ENCODE data around the gene SETD1B. TPM values are rescaled to one million over a fixed set of nuclear protein-coding genes. Genes with fewer than 3 reads are reported as not detected.

SETD1B gene
- total RNA-seq, 1 donor from 2014 or later, result 22.7 TPM

GRCh38 chr12:121799156-121799841, 4.5 kb upstream of the SETD1B start:
- Histone ChIP-seq H3K4me3 (peak overlapping the region; percentile 94 to 98), H3K27ac (peak overlapping the region; percentile 100), H3K9me3 (no peaks in the 10 kb centered on the region), H3K4me1 (peaks cover 22 to 39% of the 10 kb centered on the region in 2 donors), H3K36me3 (peaks cover 5 to 7% of the 10 kb centered on the region in 2 donors), H3K27me3 (no peaks in the 10 kb centered on the region)
- DNase-seq (ENCODE audit: low spot score in 2 of 2), result peak; percentile 56 to 88
- no peak for TF ChIP-seq CTCF (IDR thresholded peaks at IDR 0.05)
- intact Hi-C loops (cut with DNase I), result loop anchor here (5.0 to 10.0 kb wide), 2 partner anchors 262 to 426 kb away; partner anchors contain the start of gene DIABLO

- intact Hi-C loops (cut with DNase I), result loop anchor here (5.0 to 10.0 kb wide), 4 partner anchors 173 to 425 kb away; partner anchors contain the start of genes BCL7A, DIABLO and ORAI1
- no peak for TF ChIP-seq CTCF (IDR thresholded peaks at IDR 0.05)
- H3K4me1 ChIP-seq, result peaks cover 22 to 33% of the 10 kb centered on the region in 2 donors
- peaks cover 5 to 7% of the 10 kb centered on the region in 2 donors for H3K36me3 ChIP-seq
- H3K4me3 ChIP-seq, result peak overlapping the region; percentile 94 to 98
- peak; percentile 69 to 94 for DNase-seq (ENCODE audit: low spot score in 2 of 2)
- H3K9me3 ChIP-seq, result no peaks in the 10 kb centered on the region
- peak overlapping the region; percentile 100 for H3K27ac ChIP-seq
- no peaks in the 10 kb centered on the region for H3K27me3 ChIP-seq
These were observed 3.7 kb upstream of the SETD1B start for GRCh38 chr12:121799842-121800693.

- intact Hi-C loops (cut with DNase I), result loop anchor here (5.0 kb wide), 2 partner anchors 174 to 221 kb away; partner anchors contain the start of genes BCL7A and ORAI1
- no peak for TF ChIP-seq CTCF (IDR thresholded peaks at IDR 0.05)
- DNase-seq (ENCODE audit: low spot score in 2 of 2), result peak in 1 of 2 donors; percentile 88
- H3K27ac ChIP-seq, result peak overlapping the region; percentile 100
- no peaks in the 10 kb centered on the region for H3K9me3 ChIP-seq
- no peaks in the 10 kb centered on the region for H3K27me3 ChIP-seq
- H3K4me3 ChIP-seq, result peak overlapping the region; percentile 94 to 98
- peaks cover under 1 to 2% of the 10 kb centered on the region in 2 donors for H3K36me3 ChIP-seq
- H3K4me1 ChIP-seq, result peaks cover 14 to 28% of the 10 kb centered on the region in 2 donors
These were observed 2.9 kb upstream of the SETD1B start for GRCh38 chr12:121800694-121801594.

GRCh38 chr12:121801595-121802484, 2.0 kb upstream of the SETD1B start:
- intact Hi-C loops (cut with DNase I), result loop anchor here (5.0 kb wide), 2 partner anchors 175 to 220 kb away; partner anchors contain the start of genes BCL7A and ORAI1
- no peak for TF ChIP-seq CTCF (IDR thresholded peaks at IDR 0.05)
- Histone ChIP-seq H3K27ac (peak overlapping the region; percentile 100), H3K4me3 (peak overlapping the region; percentile 94 to 98), H3K4me1 (peaks cover 7 to 28% of the 10 kb centered on the region in 2 donors), H3K27me3 (no peaks in the 10 kb centered on the region), H3K9me3 (no peaks in the 10 kb centered on the region), H3K36me3 (no peaks in the 10 kb centered on the region)
- no peak for DNase-seq (ENCODE audit: low spot score in 2 of 2)
